ENCODE data around the gene SFTPA1. TPM values are rescaled to one million over a fixed set of nuclear protein-coding genes. Genes with fewer than 3 reads are reported as not detected.

SFTPA1 gene
- polyA plus RNA-seq, 3 donors: not detected

Other genes with a start within 250 kb of the SFTPA1 start
- 1 to 10 TPM; 3.9 to 5.0 (median 4.0) TPM for gene ZCCHC24, start 165.3 kb upstream of the SFTPA1 start, polyA plus RNA-seq
- 1 to 10 TPM in 1 of 3 donors, under 1 TPM in 2; 0.16 to 1.7 (median 0.17) TPM for gene EIF5AL1, start 98.4 kb upstream of the SFTPA1 start, polyA plus RNA-seq
- gene SFTPA2, start 50.5 kb upstream of the SFTPA1 start, polyA plus RNA-seq: not detected
- under 1 TPM in 1 of 3 donors, not detected in 2; 0.53 TPM for gene NUTM2B, start 92.3 kb downstream of the SFTPA1 start, polyA plus RNA-seq
- gene NUTM2E, start 215.8 kb downstream of the SFTPA1 start, polyA plus RNA-seq: under 1 TPM in 1 of 3 donors, not detected in 2; 0.20 TPM

All from CD14-positive monocyte (primary cell).